ENCODE measurements around the gene BICC1.

DNA sequence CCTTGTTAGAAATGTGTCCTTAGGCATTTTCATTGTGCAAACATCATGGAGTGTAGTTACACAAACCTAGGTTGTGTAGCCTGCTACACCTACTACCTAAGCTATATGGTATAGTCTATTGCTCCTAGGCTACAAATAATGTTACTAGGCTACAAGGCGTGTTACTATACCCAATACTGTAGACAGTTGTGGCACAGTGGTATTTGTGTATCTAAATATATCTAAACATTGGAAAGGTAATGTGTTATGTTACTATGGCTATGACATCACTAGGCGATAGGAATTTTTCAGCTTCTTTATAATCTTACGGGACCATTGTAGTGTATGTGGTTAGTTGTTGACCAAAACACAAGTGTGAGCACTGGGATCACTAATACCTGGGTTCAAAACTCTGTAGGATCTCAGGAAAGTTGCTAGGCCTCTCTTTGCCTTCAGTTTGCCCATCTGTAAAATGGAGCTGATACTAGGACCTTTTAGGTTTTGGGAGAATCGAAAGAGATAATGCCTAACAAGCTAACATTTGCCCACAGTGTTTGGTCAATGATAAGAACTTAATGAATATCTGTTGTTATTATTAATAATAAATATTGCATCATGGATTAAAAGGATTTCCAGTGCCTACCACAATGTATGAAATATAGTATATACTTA lies 2.7 kb downstream of the BICC1 start:
- TF ChIP-seq, protein P1, sequence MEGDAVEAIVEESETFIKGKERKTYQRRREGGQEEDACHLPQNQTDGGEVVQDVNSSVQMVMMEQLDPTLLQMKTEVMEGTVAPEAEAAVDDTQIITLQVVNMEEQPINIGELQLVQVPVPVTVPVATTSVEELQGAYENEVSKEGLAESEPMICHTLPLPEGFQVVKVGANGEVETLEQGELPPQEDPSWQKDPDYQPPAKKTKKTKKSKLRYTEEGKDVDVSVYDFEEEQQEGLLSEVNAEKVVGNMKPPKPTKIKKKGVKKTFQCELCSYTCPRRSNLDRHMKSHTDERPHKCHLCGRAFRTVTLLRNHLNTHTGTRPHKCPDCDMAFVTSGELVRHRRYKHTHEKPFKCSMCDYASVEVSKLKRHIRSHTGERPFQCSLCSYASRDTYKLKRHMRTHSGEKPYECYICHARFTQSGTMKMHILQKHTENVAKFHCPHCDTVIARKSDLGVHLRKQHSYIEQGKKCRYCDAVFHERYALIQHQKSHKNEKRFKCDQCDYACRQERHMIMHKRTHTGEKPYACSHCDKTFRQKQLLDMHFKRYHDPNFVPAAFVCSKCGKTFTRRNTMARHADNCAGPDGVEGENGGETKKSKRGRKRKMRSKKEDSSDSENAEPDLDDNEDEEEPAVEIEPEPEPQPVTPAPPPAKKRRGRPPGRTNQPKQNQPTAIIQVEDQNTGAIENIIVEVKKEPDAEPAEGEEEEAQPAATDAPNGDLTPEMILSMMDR (IDR thresholded peaks at IDR 0.05), result no peak
- no peak for TF ChIP-seq POLR2A (IDR thresholded peaks at IDR 0.05)
